Mammary epithelial cell (primary cell): ENCODE measurements around the gene PTGR3.

Experiments
- CTCF ChIP-seq, 2 donors: IDR thresholded peaks in 1 of 2; conservative IDR thresholded peaks in 1 of 2; 2 replicates each; pipeline ENCODE4 v1.5.1; 2011 to 2012; ENCODE audit warnings: inconsistent platforms in 2 of 2, low read length in 2 of 2, mild to moderate bottlenecking in 2 of 2, control low read depth in 1 of 2, low read depth in 1 of 2; ENCODE audit not compliant: insufficient read depth in 1 of 2; ENCODE audit errors: extremely low read depth in 1 of 2
- EZH2 ChIP-seq: IDR thresholded peaks from 2 replicates; pipeline ENCODE4 v1.6.1; 2012; ENCODE audit warnings: low read length, inconsistent platforms, borderline replicate concordance

GRCh38 chr18:75220551-75221355 is 11.8 kb upstream of the PTGR3 start:
- no peak for TF ChIP-seq CTCF (conservative IDR thresholded peaks at IDR 0.05 in 1 of 2, IDR thresholded peaks at IDR 0.05 in 1 of 2; ENCODE audit: extremely low read depth in 1 of 2, insufficient read depth in 1 of 2, low read depth in 1 of 2, low read length in 2 of 2)
- TF ChIP-seq EZH2, result no peak
